ENCODE data around the gene CSK. TPM values are rescaled to one million over a fixed set of nuclear protein-coding genes. Genes with fewer than 3 reads are reported as not detected.
A peak's percentile ranks its signal among the peaks of the same experiment; 100 is the strongest.

CSK gene
- total and polyA plus RNA-seq, 11 donors = 19.1 to 66.7 (median 25.9) TPM

GRCh38 chr15:74779162-74779648 is 2.7 kb upstream of the CSK start:
- ATAC-seq = no peak
- Histone ChIP-seq H3K4me3 (no peak overlapping the region), H3K27ac (peak overlapping the region in 1 of 12 donors; percentile 97), H3K27me3 (no peaks in the 10 kb centered on the region), H3K36me3 (no peaks in the 10 kb centered on the region), H3K9me3 (no peaks in the 10 kb centered on the region), H3K4me1 (peaks cover 20 to 90% (median 41%) of the 10 kb centered on the region in 12 donors)
- TF ChIP-seq CTCF (IDR thresholded peaks at IDR 0.05) = no peak
- no peak for TF ChIP-seq POLR2A (IDR thresholded peaks at IDR 0.05)
- intact Hi-C loops (cut with DNase I) = no loop called here
- WGBS, 4 donors = 84 to 88% (median 86%) methylated on average over 7 of the region's 7 CpGs
- DNase-seq = no peak

DNA sequence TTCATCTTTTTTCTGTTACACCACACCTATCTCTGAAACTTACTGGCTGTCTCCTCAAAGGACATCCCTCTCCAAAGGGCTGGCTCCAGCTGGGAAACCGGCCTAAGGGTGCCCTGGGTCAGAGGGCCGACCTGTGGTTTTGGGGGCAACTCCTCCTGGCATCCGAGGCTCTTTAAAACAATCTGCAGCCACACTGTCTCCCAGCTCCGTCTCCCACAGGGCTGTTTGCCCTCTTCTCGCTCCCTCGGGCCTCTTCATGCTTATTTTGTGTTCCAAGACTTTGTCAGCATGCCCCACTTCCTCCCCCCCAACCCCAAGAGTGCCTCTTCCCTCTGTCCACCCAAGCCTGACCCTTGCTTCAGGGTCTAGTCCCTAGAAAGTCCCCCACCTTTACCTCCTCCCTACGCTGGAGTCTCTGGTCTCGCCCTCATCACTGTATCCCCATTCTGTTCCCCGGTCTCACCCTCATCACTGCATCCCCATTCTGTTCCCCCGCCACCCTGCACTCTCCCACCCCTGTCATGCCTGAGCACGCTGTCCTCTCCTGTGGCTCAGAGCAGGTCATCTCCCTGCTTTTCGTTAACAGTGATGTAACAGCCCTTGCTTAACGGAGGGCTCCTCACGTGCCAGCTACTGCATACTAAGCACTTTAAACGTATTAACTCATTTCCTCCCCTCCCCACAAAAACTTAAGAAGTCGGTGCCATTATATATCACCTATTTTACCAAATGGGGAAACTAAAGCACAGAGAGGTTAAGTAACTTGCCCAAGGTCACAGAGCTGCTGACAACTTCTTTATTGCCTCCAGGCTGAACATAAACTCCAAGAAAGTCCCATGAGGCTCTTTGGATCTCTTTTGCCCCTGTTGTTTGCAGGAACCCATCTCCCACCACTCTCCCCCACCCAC is 1.1 kb upstream of the CSK start:
- Histone ChIP-seq H3K36me3 (peaks cover 0 to 3% (median 0%) of the 10 kb centered on the region in 9 donors), H3K27me3 (no peaks in the 10 kb centered on the region), H3K9me3 (no peaks in the 10 kb centered on the region), H3K4me1 (peaks cover 29 to 90% (median 56%) of the 10 kb centered on the region in 12 donors), H3K4me3 (peak overlapping the region in 8 of 12 donors; percentile 70 to 98 (median 86)), H3K27ac (peak overlapping the region in 4 of 12 donors; percentile 58 to 97 (median 88))
- TF ChIP-seq POLR2A (IDR thresholded peaks at IDR 0.05) (no peak), CTCF (IDR thresholded peaks at IDR 0.05) (no peak)
- ATAC-seq = no peak
- WGBS, 4 donors = 64 to 70% (median 67%) methylated on average over 16 of the region's 16 CpGs
- intact Hi-C loops (cut with DNase I) = loop anchor here in 5 of 10 donors (1.0 to 5.0 kb wide), 5 partner anchors 20 to 157 kb away; partner anchors contain the start of genes COX5A (in 1 of the 5) and ULK3 (in 1 of the 5)
- no peak for DNase-seq

DNA sequence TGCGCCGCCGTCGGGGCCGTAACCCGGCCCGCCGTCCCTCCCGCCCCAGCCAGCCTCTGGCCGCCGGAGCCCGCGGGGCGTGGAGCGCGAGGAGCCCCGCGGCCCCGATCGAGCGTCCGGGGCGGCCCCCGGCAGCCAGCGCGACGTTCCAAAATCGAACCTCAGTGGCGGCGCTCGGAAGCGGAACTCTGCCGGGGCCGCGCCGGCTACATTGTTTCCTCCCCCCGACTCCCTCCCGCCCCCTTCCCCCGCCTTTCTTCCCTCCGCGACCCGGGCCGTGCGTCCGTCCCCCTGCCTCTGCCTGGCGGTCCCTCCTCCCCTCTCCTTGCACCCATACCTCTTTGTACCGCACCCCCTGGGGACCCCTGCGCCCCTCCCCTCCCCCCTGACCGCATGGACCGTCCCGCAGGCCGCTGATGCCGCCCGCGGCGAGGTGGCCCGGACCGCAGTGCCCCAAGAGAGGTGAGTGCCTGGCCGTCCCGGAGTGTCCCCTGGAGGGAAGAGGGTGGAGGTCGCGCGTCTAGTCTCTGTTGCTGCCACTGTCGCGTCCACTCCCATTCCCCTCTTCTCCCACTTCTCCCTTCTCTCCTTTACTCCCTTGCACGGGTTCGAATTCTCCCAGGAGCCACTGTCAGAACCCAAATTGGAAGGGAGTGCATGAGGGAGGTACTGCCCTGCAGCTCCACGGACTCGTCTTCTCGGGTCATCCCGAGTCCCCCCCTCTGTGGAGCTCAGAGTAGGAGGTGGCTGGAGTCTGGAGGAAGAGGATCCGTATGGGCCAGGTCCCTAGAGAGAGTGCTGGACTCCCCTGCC is 585 bp downstream of the CSK start:
- peak in 3 of 4 donors; percentile 5 to 6 (median 5) for ATAC-seq
- Histone ChIP-seq H3K9me3 (no peaks in the 10 kb centered on the region), H3K36me3 (peaks cover 0 to 3% (median 0%) of the 10 kb centered on the region in 9 donors), H3K27ac (peak overlapping the region; percentile 82 to 98 (median 91)), H3K4me1 (peaks cover 40 to 90% (median 64%) of the 10 kb centered on the region in 12 donors), H3K4me3 (peak overlapping the region; percentile 70 to 98 (median 82)), H3K27me3 (no peaks in the 10 kb centered on the region)
- TF ChIP-seq POLR2A (IDR thresholded peaks at IDR 0.05) = no peak
- TF ChIP-seq CTCF (IDR thresholded peaks at IDR 0.05) = no peak
- WGBS, 4 donors = 0 to 1% (median 1%) methylated on average over 35 to 72 of the region's 72 CpGs
- intact Hi-C loops (cut with DNase I) = loop anchor here in 4 of 10 donors (1.0 to 5.0 kb wide), 4 partner anchors 18 to 155 kb away; partner anchors contain the start of gene COX5A (in 1 of the 4)
- peak; percentile 57 to 74 (median 67) for DNase-seq
